Cardiac muscle cell (in vitro differentiated cells and primary cell): ENCODE data around the gene FAM216A. TPM values are rescaled to one million over a fixed set of nuclear protein-coding genes. Genes with fewer than 3 reads are reported as not detected.
"Not testable (repeated sequence)": the region's sequence is repeated elsewhere in the genome, so short reads cannot be mapped to it uniquely, and the experiment has no call there.

ENCODE experiments used
- DNase-seq, 2 donors: peaks; one replicate each; pipeline versions ENCODE4 v3.0.0 to v3.0.0-alpha.2; 2010 to 2017; ENCODE audit warnings: low read depth in 1 of 2, low spot score in 1 of 2
- H3K27ac ChIP-seq: fragments of 200-600 bp; sonication (generic); 2 replicates; pipeline ENCODE4 v1.5.1; 2016
- H3K27me3 ChIP-seq: fragments of 200-600 bp; sonication (generic); 2 replicates; pipeline ENCODE4 v1.6.0; 2016; ENCODE audit warnings: control low read depth
- H3K36me3 ChIP-seq: fragments of 200-600 bp; sonication (generic); 2 replicates; pipeline ENCODE4 v1.5.1; 2016; ENCODE audit warnings: control low read depth
- H3K4me1 ChIP-seq: fragments of 200-600 bp; sonication (generic); 2 replicates; pipeline ENCODE4 v1.8.1; 2017; ENCODE audit warnings: low read depth, mild to moderate bottlenecking, mixed run types
- H3K4me3 ChIP-seq: fragments of 200-600 bp; sonication (generic); 2 replicates; pipeline ENCODE4 v1.5.1; 2016; ENCODE audit warnings: mild to moderate bottlenecking
- H3K9me3 ChIP-seq: fragments of 200-600 bp; sonication (generic); 2 replicates; pipeline ENCODE4 v1.5.1; 2017; ENCODE audit warnings: low read depth, mild to moderate bottlenecking, control low read depth
- polyA plus RNA-seq: library from polyadenylated mRNA; unstranded; fragments of >200 nt; fragmentation: Nextera tagmentation; extraction: Ambion mirVana; gene quantifications from 2 replicates; pipeline ENCODE4 v1.2.1, GENCODE V29; 2016
- total RNA-seq: library from RNA; depleted of rRNA; stranded (reverse); fragments of >200 nt; gene quantifications from 2 replicates; pipeline ENCODE4 v1.2.3, GENCODE V29; 2016
- TF ChIP-seq, protein P1 (sequence below): IDR thresholded peaks from 2 replicates; pipeline ENCODE4 v1.5.1; 2012; ENCODE audit warnings: low read depth, mild to moderate bottlenecking, low read length

FAM216A gene
- total and polyA plus RNA-seq, 2 experiments from 2014 or later: 43.3 to 54.3 TPM

GRCh38 chr12:110505332-110505731 is 36.7 kb downstream of the FAM216A start:
- Histone ChIP-seq H3K27ac (no peak overlapping the region), H3K36me3 (no peaks in the 10 kb centered on the region), H3K4me3 (no peak overlapping the region), H3K27me3 (no peaks in the 10 kb centered on the region), H3K4me1 (peaks cover 16% of the 10 kb centered on the region), H3K9me3 (no peaks in the 10 kb centered on the region)
- TF ChIP-seq, protein P1, sequence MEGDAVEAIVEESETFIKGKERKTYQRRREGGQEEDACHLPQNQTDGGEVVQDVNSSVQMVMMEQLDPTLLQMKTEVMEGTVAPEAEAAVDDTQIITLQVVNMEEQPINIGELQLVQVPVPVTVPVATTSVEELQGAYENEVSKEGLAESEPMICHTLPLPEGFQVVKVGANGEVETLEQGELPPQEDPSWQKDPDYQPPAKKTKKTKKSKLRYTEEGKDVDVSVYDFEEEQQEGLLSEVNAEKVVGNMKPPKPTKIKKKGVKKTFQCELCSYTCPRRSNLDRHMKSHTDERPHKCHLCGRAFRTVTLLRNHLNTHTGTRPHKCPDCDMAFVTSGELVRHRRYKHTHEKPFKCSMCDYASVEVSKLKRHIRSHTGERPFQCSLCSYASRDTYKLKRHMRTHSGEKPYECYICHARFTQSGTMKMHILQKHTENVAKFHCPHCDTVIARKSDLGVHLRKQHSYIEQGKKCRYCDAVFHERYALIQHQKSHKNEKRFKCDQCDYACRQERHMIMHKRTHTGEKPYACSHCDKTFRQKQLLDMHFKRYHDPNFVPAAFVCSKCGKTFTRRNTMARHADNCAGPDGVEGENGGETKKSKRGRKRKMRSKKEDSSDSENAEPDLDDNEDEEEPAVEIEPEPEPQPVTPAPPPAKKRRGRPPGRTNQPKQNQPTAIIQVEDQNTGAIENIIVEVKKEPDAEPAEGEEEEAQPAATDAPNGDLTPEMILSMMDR: no peak
- DNase-seq: no peak

- no peak for DNase-seq
- TF ChIP-seq, protein P1: no peak
- Histone ChIP-seq H3K27ac (no peak overlapping the region), H3K27me3 (no peaks in the 10 kb centered on the region), H3K36me3 (no peaks in the 10 kb centered on the region), H3K4me3 (no peak overlapping the region), H3K4me1 (peaks cover 9% of the 10 kb centered on the region), H3K9me3 (no peaks in the 10 kb centered on the region)
Measured at GRCh38 chr12:110508071-110508586, 39.5 kb downstream of the FAM216A start.

- DNase-seq: no peak
- Histone ChIP-seq H3K27ac (no peak overlapping the region), H3K4me3 (no peak overlapping the region), H3K27me3 (no peaks in the 10 kb centered on the region), H3K4me1 (no peaks in the 10 kb centered on the region), H3K9me3 (no peaks in the 10 kb centered on the region), H3K36me3 (no peaks in the 10 kb centered on the region)
- TF ChIP-seq, protein P1: no peak
Measured at GRCh38 chr12:110513842-110514241, 45.2 kb downstream of the FAM216A start.

- Histone ChIP-seq H3K4me1 (no peaks in the 10 kb centered on the region), H3K36me3 (no peaks in the 10 kb centered on the region), H3K27me3 (no peaks in the 10 kb centered on the region), H3K27ac (no peak overlapping the region), H3K9me3 (no peaks in the 10 kb centered on the region), H3K4me3 (no peak overlapping the region)
- no peak for DNase-seq
- TF ChIP-seq, protein P1: no peak
Measured at GRCh38 chr12:110514363-110514762, 45.7 kb downstream of the FAM216A start.

- TF ChIP-seq, protein P1: no peak
- Histone ChIP-seq H3K27ac (no peak overlapping the region), H3K4me3 (no peak overlapping the region), H3K9me3 (no peaks in the 10 kb centered on the region), H3K27me3 (no peaks in the 10 kb centered on the region), H3K4me1 (no peaks in the 10 kb centered on the region), H3K36me3 (no peaks in the 10 kb centered on the region)
- DNase-seq: no peak
Measured at GRCh38 chr12:110516995-110517394, 48.4 kb downstream of the FAM216A start.

- H3K27ac ChIP-seq, H3K36me3 ChIP-seq, H3K27me3 ChIP-seq, H3K4me3 ChIP-seq, DNase-seq, H3K4me1 ChIP-seq, H3K9me3 ChIP-seq: not testable (repeated sequence)
Measured at GRCh38 chr12:110518014-110518413, 49.4 kb downstream of the FAM216A start.

DNA sequence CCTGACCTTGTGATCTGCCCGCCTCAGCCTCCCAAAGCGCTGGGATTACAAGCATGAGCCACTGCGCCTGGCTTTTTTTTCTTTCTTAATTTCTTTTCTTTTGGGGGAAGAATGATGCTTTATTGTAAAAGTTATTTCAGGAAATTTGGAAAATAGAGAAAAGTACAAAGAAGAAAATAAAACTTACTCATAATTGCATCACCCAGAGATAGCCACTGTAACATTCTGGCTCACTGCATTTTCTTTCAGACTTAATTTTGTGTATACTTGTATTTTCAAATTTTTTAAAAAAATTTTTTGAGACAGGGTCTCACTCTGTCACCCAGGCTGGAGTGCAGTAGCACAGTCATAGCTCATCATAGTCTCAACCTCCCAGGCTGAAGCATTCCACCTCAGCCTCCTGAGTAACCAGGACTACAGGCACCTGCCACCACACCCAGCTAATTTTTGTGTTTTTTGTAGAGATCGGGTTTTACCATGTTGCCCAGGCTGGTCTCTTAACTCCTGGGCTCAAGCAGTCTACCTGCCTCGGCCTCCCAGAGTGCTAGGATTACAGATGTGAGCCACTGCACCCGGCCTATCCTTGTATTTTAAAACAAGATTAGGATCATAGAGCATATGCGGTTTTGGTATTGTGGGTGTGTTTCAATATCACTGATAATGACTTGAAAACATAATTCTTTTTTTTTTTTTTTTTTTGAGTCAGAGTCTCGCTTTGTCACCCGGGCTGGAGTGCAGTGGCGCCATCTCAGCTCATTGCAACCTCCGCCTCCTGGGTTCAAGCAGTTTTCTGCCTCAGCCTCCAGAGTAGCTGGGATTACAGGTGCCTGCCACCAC is 52.4 kb downstream of the FAM216A start:
- H3K9me3 ChIP-seq, H3K36me3 ChIP-seq, DNase-seq, H3K27me3 ChIP-seq, H3K27ac ChIP-seq, H3K4me1 ChIP-seq, H3K4me3 ChIP-seq: not testable (repeated sequence)
